ENCODE data around the gene SLC22A8. TPM values are rescaled to one million over a fixed set of nuclear protein-coding genes. Genes with fewer than 3 reads are reported as not detected.

The SLC22A8 gene
- total and polyA plus RNA-seq, 2 of the 4 experiments (the other 2 are of a cell fraction) = not detected

- Histone ChIP-seq H3K4ac (ENCODE audit: low read depth, low read length) (no peak overlapping the region), H2BK5ac (ENCODE audit: low read depth, low read length, poor library complexity, severe bottlenecking) (no peak overlapping the region), H3K4me2 (ENCODE audit: low read depth, low read length) (peak overlapping the region; percentile 51), H4K8ac (ENCODE audit: low read depth in 2 of 2, low read length in 2 of 2) (no peak overlapping the region), H3K56ac (ENCODE audit: extremely low read depth, insufficient read depth, low read length) (no peak overlapping the region), H3K4me1 (ENCODE audit: control insufficient read depth, insufficient read depth, low read length) (peaks cover 2% of the 10 kb centered on the region; the same call in 1 of the 2 replicates), H3K23ac (ENCODE audit: low read depth, low read length) (no peak overlapping the region), H3K27me3 (ENCODE audit: control insufficient read depth, insufficient read depth, low read length) (peaks cover 2% of the 10 kb centered on the region; the same call in 1 of the 2 replicates), H3K18ac (ENCODE audit: low read depth, low read length) (no peak overlapping the region), H2BK120ac (ENCODE audit: low read depth, low read length) (no peak overlapping the region), H3K4me3 (ENCODE audit: insufficient read depth, low read depth, low read length) (no peak overlapping the region), H3K79me1 (ENCODE audit: low read depth in 1 of 2, low read length in 2 of 2) (no peaks in the 10 kb centered on the region), H2AK9ac (replicated peaks; ENCODE audit: low read depth, low read length, poor library complexity) (no peak overlapping the region), H3K27ac (ENCODE audit: insufficient read depth, low read length) (no peak overlapping the region), H3K9me3 (ENCODE audit: control insufficient read depth, insufficient read depth, low read length) (no peaks in the 10 kb centered on the region), H4K91ac (ENCODE audit: insufficient read depth, low read depth, low read length) (no peak overlapping the region), H2BK20ac (ENCODE audit: low read depth, low read length) (no peak overlapping the region), H2BK15ac (ENCODE audit: low read depth, low read length) (no peak overlapping the region), H2AFZ (replicated peaks; ENCODE audit: low read length, poor library complexity) (no peak overlapping the region), H3K14ac (replicated peaks; ENCODE audit: low read depth, low read length) (no peak overlapping the region), H3K36me3 (ENCODE audit: control insufficient read depth, insufficient read depth, low read length) (no peaks in the 10 kb centered on the region), H4K5ac (ENCODE audit: low read depth, low read length) (no peak overlapping the region), H3K9ac (ENCODE audit: low read depth, low read length) (no peak overlapping the region), H2AK5ac (ENCODE audit: low read depth, low read length) (no peak overlapping the region), H3K9me1 (ENCODE audit: insufficient read depth, low read length) (no peaks in the 10 kb centered on the region), H4K20me1 (ENCODE audit: insufficient read depth, low read length) (no peaks in the 10 kb centered on the region)
- dilution Hi-C loops (cut with HindIII; ENCODE audit: low sequenced_read_pairs, unreplicated experiment) = no loop called here
- DNase-seq = peak; percentile 21
- in situ Hi-C loops (cut with MboI; ENCODE audit: low sequenced_read_pairs) = no loop called here
- ATAC-seq (ENCODE audit: low read depth) = peak; percentile 62
- intact Hi-C loops (cut with micrococcal nuclease) = no loop called here
- no TSS peak for BruUV-seq (replicated peaks)
- ChIA-PET CTCF (no interaction called here), POLR2A (ENCODE audit: unreplicated experiment) (no interaction called here)
- TF ChIP-seq, protein P1, sequence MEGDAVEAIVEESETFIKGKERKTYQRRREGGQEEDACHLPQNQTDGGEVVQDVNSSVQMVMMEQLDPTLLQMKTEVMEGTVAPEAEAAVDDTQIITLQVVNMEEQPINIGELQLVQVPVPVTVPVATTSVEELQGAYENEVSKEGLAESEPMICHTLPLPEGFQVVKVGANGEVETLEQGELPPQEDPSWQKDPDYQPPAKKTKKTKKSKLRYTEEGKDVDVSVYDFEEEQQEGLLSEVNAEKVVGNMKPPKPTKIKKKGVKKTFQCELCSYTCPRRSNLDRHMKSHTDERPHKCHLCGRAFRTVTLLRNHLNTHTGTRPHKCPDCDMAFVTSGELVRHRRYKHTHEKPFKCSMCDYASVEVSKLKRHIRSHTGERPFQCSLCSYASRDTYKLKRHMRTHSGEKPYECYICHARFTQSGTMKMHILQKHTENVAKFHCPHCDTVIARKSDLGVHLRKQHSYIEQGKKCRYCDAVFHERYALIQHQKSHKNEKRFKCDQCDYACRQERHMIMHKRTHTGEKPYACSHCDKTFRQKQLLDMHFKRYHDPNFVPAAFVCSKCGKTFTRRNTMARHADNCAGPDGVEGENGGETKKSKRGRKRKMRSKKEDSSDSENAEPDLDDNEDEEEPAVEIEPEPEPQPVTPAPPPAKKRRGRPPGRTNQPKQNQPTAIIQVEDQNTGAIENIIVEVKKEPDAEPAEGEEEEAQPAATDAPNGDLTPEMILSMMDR (conservative IDR thresholded peaks at IDR 0.05; ENCODE audit: low read depth, low read length) = no peak
- no peak for TF ChIP-seq RAD21 (IDR thresholded peaks at IDR 0.05; ENCODE audit: low read length)
- 27% methylated on average over 6 of the region's 11 CpGs; no CpG with 5 or more reads in 1 of the 2 experiments for WGBS, 2 experiments (ENCODE audit: extremely low coverage in 2 of 2, insufficient read length in 1 of 2)
Measured at GRCh38 chr11:62958547-62959421, 56.9 kb downstream of the SLC22A8 start.

All from IMR-90 (cell line).